H9 (cell line): Measurements from ENCODE around the gene NCOA1. TPM values are rescaled to one million over a fixed set of nuclear protein-coding genes. Genes with fewer than 3 reads are reported as not detected.

Source experiments
- DNase-seq: peaks from one replicate; pipeline ENCODE4 v3.0.0-alpha.2; 2017
- H2AFZ ChIP-seq: one replicate; pipeline ENCODE4 v1.6.1; 2013; ENCODE audit warnings: mild to moderate bottlenecking, low read length, control low read depth, moderate library complexity
- H2AK5ac ChIP-seq: 2 replicates; pipeline ENCODE4 v1.6.1; 2013; ENCODE audit warnings: low read length, control low read depth, mixed read lengths; ENCODE audit not compliant: insufficient read length
- H2BK120ac ChIP-seq: one replicate; pipeline ENCODE4 v1.6.1; 2013; ENCODE audit warnings: low read depth, mild to moderate bottlenecking, low read length, control low read depth, inconsistent platforms; ENCODE audit not compliant: poor library complexity, severe bottlenecking
- H2BK12ac ChIP-seq: 2 replicates; pipeline ENCODE4 v1.6.1; 2013; ENCODE audit warnings: low read length, control low read depth, mixed read lengths, low read depth; ENCODE audit not compliant: insufficient read length
- H2BK15ac ChIP-seq: 2 replicates; pipeline ENCODE4 v1.6.1; 2013; ENCODE audit warnings: low read depth, low read length, control low read depth
- H2BK20ac ChIP-seq: one replicate; pipeline ENCODE4 v1.6.1; 2013; ENCODE audit warnings: low read depth, mild to moderate bottlenecking, low read length, control low read depth, inconsistent platforms; ENCODE audit not compliant: poor library complexity, severe bottlenecking
- H2BK5ac ChIP-seq: 2 replicates; pipeline ENCODE4 v1.6.1; 2013; ENCODE audit warnings: low read length, control low read depth, mixed read lengths; ENCODE audit not compliant: insufficient read length
- H3K14ac ChIP-seq: 2 replicates; pipeline ENCODE4 v1.6.1; 2013; ENCODE audit warnings: low read length, control low read depth; ENCODE audit not compliant: insufficient read depth
- H3K18ac ChIP-seq: 2 replicates; pipeline ENCODE4 v1.6.1; 2013; ENCODE audit warnings: low read depth, mild to moderate bottlenecking, mixed read lengths, low read length, control low read depth; ENCODE audit not compliant: insufficient read length
- H3K23ac ChIP-seq: 2 replicates; pipeline ENCODE4 v1.6.1; 2013; ENCODE audit warnings: low read length, control low read depth, mixed read lengths, low read depth; ENCODE audit not compliant: insufficient read length
- H3K23me2 ChIP-seq: 2 replicates; pipeline ENCODE4 v1.6.1; 2013; ENCODE audit warnings: low read depth, mild to moderate bottlenecking, mixed read lengths, low read length, control low read depth; ENCODE audit not compliant: insufficient read length, poor library complexity, severe bottlenecking
- H3K27ac ChIP-seq: 2 replicates; pipeline ENCODE4 v1.5.1; 2013; ENCODE audit warnings: low read length, control low read depth, mixed read lengths, low read depth; ENCODE audit not compliant: insufficient read length
- H3K27me3 ChIP-seq: 2 replicates; pipeline ENCODE4 v1.6.1; 2013; ENCODE audit warnings: low read length, control low read depth, inconsistent platforms; ENCODE audit not compliant: insufficient read depth
- H3K4ac ChIP-seq: 2 replicates; pipeline ENCODE4 v1.6.1; 2013; ENCODE audit warnings: low read depth, mild to moderate bottlenecking, control low read depth, inconsistent platforms, low read length, moderate library complexity
- H3K4me1 ChIP-seq: 2 replicates; pipeline ENCODE4 v1.6.1; 2013; ENCODE audit warnings: low read length, control low read depth, inconsistent platforms; ENCODE audit not compliant: insufficient read depth
- H3K4me2 ChIP-seq: 2 replicates; pipeline ENCODE4 v1.6.1; 2013; ENCODE audit warnings: low read length, control low read depth, mixed read lengths; ENCODE audit not compliant: insufficient read length, insufficient read depth
- H3K56ac ChIP-seq: 2 replicates; pipeline ENCODE4 v1.6.1; 2013; ENCODE audit warnings: low read depth, mild to moderate bottlenecking, mixed read lengths, low read length, control low read depth; ENCODE audit not compliant: insufficient read length
- H3K79me1 ChIP-seq: 2 replicates; pipeline ENCODE4 v1.6.1; 2013; ENCODE audit warnings: low read depth, mild to moderate bottlenecking, moderate library complexity, low read length, control low read depth, inconsistent platforms; ENCODE audit not compliant: insufficient read depth, poor library complexity, severe bottlenecking
- H3K79me2 ChIP-seq: 2 replicates; pipeline ENCODE4 v1.6.1; 2013; ENCODE audit warnings: low read length, control low read depth, inconsistent platforms; ENCODE audit not compliant: insufficient read depth
- H3K9ac ChIP-seq: 2 replicates; pipeline ENCODE4 v1.6.1; 2013; ENCODE audit warnings: low read length, control low read depth, mixed read lengths; ENCODE audit not compliant: insufficient read length; ENCODE audit errors: extremely low read depth
- H3K9me3 ChIP-seq: one replicate; pipeline ENCODE4 v1.6.1; 2013; ENCODE audit warnings: low read depth, low read length, inconsistent platforms; ENCODE audit not compliant: control insufficient read depth
- H3T11ph ChIP-seq: one replicate; pipeline ENCODE4 v1.6.1; 2013; ENCODE audit warnings: mild to moderate bottlenecking, low read length, control low read depth, inconsistent platforms
- H4K20me1 ChIP-seq: one replicate; pipeline ENCODE4 v1.6.1; 2013; ENCODE audit not compliant: control insufficient read depth, insufficient read length, insufficient read depth
- H4K5ac ChIP-seq: 2 replicates; pipeline ENCODE4 v1.6.1; 2013; ENCODE audit warnings: low read depth, mild to moderate bottlenecking, mixed read lengths, low read length, control low read depth; ENCODE audit not compliant: insufficient read length
- H4K8ac ChIP-seq: replicated peaks from 2 replicates; pipeline ENCODE4 v1.6.1; 2013; ENCODE audit warnings: low read length, control low read depth, mixed read lengths, low read depth; ENCODE audit not compliant: insufficient read length
- H4K91ac ChIP-seq: 2 replicates; pipeline ENCODE4 v1.6.1; 2013; ENCODE audit warnings: low read depth, mild to moderate bottlenecking, moderate library complexity, mixed read lengths, low read length, control low read depth; ENCODE audit not compliant: insufficient read length
- H3K27ac Mint-ChIP-seq, 3 experiments: 2 replicates in 2 of 3; 3 replicates in 1 of 3; pipeline ENCODE4 v1.8.0; 2020 to 2021; ENCODE audit warnings: mixed read lengths in 3 of 3, mild to moderate bottlenecking in 1 of 3, moderate library complexity in 1 of 3
- H3K27me3 Mint-ChIP-seq: 2 replicates; pipeline ENCODE4 v1.8.0; 2021; ENCODE audit warnings: low read depth, mild to moderate bottlenecking, moderate library complexity, mixed read lengths
- H3K36me3 Mint-ChIP-seq, 3 experiments: 2 replicates in 2 of 3; 3 replicates in 1 of 3; pipeline ENCODE4 v1.8.0; 2020 to 2021; ENCODE audit warnings: low read depth in 3 of 3, mixed read lengths in 3 of 3; ENCODE audit not compliant: insufficient read depth in 1 of 3
- H3K4me1 Mint-ChIP-seq, 2 experiments: 2 replicates each; pipeline ENCODE4 v1.8.0; 2020; ENCODE audit warnings: mixed read lengths in 2 of 2
- H3K4me3 Mint-ChIP-seq, 2 experiments: 2 replicates in 1 of 2; 3 replicates in 1 of 2; pipeline ENCODE4 v1.8.0; 2020 to 2021; ENCODE audit warnings: mild to moderate bottlenecking in 2 of 2, mixed read lengths in 2 of 2, moderate library complexity in 1 of 2
- H3K9me3 Mint-ChIP-seq, 2 experiments: 2 replicates in 1 of 2; 3 replicates in 1 of 2; pipeline ENCODE4 v1.8.0; 2020; ENCODE audit warnings: mild to moderate bottlenecking in 2 of 2, mixed read lengths in 2 of 2, moderate library complexity in 1 of 2
- WGBS: extraction: QIAGEN DNeasy Blood & Tissue Kit; methylation state at CpG from one replicate; pipeline ENCODE4 v1.1.7; 2013; ENCODE audit warnings: missing lambda C conversion rate, low lambda C conversion rate, mixed read lengths; ENCODE audit not compliant: insufficient read length; ENCODE audit errors: extremely low coverage; 5-methylcytosine and 5-hydroxymethylcytosine counted together
- total RNA-seq: library from RNA; stranded (reverse); gene quantifications from 2 replicates; pipeline ENCODE4 v1.2.1, GENCODE V29; 2021
- TF ChIP-seq, protein P1 (sequence below): fragments of 200-600 bp; sonication (generic); conservative IDR thresholded peaks from 3 replicates; pipeline ENCODE4 v1.8.0; 2021; ENCODE audit warnings: antibody characterized with exemption, mild to moderate bottlenecking

Gene NCOA1
- total RNA-seq, 1 experiment from 2014 or later: 14.8 TPM

DNA sequence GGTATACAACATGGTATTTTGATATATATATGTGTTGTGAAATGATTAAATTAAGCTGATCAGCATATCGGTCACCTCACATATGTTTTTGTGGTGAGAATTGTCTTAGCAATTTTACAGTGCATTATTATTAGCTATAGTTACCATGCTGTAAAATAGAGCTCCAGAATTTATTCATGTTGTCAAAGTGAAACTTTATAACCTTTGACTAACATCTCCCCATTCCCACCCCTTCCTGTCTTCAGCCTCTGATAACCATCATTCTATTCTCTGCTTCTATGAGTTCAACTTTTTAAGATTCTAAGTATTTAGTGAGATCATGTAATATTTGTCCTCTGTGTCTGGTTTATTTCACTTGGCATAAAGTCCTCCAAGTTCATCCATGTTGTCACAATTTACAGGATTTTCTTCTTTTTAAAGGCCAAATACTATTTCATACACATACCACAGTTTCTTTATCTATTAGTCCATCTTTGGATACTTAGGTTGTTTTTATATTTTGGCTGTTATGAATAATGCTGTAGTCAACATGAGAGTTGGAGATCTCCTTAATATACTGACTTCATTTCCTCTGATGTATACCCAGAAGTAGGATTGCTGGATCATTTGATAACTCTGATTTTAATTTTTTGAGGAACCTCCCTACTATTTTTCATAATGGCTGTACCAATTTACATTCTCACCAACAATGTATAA is 30.3 kb downstream of the NCOA1 start:
- no peak overlapping the region for H3K27ac Mint-ChIP-seq
- H4K8ac ChIP-seq: no peak overlapping the region
- no peak overlapping the region for H3K56ac ChIP-seq
- peaks cover 0 to 6% (median 0%) of the 10 kb centered on the region in 3 experiments; a peak in 1 of 7 replicates for H3K36me3 Mint-ChIP-seq
- H3K23ac ChIP-seq: no peak overlapping the region
- H3K23me2 ChIP-seq: no peaks in the 10 kb centered on the region
- H2BK15ac ChIP-seq: no peak overlapping the region
- no CpG with 5 or more reads among the region's 1 CpG for WGBS
- H2BK20ac ChIP-seq: no peak overlapping the region
- no peaks in the 10 kb centered on the region for H3K79me1 ChIP-seq
- no peaks in the 10 kb centered on the region for H3K27me3 ChIP-seq
- TF ChIP-seq, protein P1, sequence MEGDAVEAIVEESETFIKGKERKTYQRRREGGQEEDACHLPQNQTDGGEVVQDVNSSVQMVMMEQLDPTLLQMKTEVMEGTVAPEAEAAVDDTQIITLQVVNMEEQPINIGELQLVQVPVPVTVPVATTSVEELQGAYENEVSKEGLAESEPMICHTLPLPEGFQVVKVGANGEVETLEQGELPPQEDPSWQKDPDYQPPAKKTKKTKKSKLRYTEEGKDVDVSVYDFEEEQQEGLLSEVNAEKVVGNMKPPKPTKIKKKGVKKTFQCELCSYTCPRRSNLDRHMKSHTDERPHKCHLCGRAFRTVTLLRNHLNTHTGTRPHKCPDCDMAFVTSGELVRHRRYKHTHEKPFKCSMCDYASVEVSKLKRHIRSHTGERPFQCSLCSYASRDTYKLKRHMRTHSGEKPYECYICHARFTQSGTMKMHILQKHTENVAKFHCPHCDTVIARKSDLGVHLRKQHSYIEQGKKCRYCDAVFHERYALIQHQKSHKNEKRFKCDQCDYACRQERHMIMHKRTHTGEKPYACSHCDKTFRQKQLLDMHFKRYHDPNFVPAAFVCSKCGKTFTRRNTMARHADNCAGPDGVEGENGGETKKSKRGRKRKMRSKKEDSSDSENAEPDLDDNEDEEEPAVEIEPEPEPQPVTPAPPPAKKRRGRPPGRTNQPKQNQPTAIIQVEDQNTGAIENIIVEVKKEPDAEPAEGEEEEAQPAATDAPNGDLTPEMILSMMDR: no peak
- H2BK12ac ChIP-seq: no peak overlapping the region
- no peak for DNase-seq
- H2BK120ac ChIP-seq: no peak overlapping the region
- H2AFZ ChIP-seq: no peak overlapping the region
- H3K79me2 ChIP-seq: no peaks in the 10 kb centered on the region
- H3K9ac ChIP-seq: no peak overlapping the region
- H3K27me3 Mint-ChIP-seq: no peaks in the 10 kb centered on the region
- H3K14ac ChIP-seq: no peak overlapping the region
- no peak overlapping the region for H3K27ac ChIP-seq
- no peak overlapping the region for H2BK5ac ChIP-seq
- no peak overlapping the region for H3T11ph ChIP-seq
- H2AK5ac ChIP-seq: no peak overlapping the region
- no peak overlapping the region for H3K18ac ChIP-seq
- H3K9me3 ChIP-seq: no peaks in the 10 kb centered on the region
- H4K20me1 ChIP-seq: no peaks in the 10 kb centered on the region
- H4K91ac ChIP-seq: no peak overlapping the region
- H3K4me2 ChIP-seq: no peak overlapping the region
- H4K5ac ChIP-seq: no peak overlapping the region
- H3K4me1 Mint-ChIP-seq: no peaks in the 10 kb centered on the region
- H3K4ac ChIP-seq: no peak overlapping the region
- no peak overlapping the region for H3K4me3 Mint-ChIP-seq
- no peaks in the 10 kb centered on the region for H3K9me3 Mint-ChIP-seq
- H3K4me1 ChIP-seq: no peaks in the 10 kb centered on the region
